ENCODE results near the gene NFIX. TPM values are rescaled to one million over a fixed set of nuclear protein-coding genes. Genes with fewer than 3 reads are reported as not detected.
A peak's percentile ranks its signal among the peaks of the same experiment; 100 is the strongest.

NFIX gene
- total RNA-seq, 1 donor from 2014 or later, result 160 TPM

DNA sequence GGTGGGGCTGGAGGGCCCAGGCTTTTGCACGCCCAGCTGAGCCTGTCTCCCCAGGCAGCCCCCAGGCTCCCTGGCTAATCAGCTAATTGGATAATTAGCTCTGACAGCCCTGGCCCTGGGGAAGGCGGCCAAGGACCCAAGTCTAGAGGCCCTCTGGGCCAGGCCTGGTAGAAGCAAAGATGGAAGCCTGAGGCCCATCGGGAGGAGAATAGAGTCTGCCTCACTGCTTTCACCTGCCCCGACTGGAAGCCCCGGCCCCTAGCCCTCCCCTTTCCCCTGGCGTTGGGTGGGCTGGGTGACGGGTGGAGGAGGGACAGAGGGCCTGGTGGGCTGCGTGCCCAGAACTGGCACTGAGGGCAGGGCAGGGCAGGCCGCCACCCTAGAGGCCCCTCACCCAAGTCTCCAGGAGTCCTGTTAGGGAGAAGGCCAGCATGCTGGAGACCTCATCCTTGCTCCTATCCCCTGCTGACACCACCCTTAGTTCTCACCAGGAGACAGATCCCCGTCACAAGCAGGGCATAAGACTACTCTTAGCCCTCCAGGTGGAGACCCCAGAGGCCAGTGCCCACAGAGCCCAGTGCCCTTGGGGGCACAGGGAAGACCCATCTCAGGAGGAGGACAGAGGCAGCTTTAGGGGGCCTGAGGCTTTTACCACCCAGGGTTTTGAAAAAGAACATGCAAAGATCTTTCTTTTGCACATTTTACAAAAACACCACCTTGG lies 95.4 kb downstream of the NFIX start:
- DNase-seq (peak; percentile 44), ATAC-seq (ENCODE audit: poor library complexity) (no peak)
- intact Hi-C loops (cut with DNase I), result no loop called here

DNA sequence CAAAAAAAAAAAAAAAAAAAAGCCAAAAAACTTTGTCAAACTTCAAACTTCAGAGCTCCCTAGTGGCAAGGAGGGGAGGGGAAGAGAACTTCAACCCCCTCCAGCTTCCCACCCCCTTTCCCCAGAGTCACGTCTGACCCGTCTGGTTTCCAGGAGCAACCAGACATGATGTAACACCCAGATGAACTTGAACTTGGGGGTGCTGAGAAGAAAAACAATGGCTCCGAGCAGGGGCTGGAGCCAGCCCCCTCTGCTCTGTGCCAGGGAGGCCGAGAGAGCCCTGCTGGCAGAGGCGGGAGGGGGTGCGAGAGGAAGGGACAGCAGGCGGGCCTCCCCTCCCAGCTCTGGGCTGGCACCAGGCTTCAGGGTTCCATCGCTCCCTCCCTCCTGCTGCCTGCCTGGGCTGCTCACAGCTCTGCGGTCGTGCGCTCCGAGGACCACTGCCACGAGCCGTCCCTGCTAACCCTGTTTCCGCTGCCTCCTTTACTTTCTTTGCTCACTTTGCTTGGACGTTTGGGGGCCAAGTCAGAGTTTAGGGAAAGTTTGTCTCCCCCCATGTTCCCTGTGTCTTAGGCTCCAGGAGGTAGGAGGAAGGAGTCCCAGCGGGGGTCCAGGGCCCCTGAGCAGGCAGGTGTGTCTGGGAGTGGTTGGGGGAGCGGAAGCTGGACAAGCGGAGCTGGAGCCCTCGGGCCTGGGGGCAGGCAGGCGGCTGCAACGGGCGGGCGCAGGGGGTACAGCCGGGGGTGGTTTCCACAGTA lies 96.3 kb downstream of the NFIX start:
- peak; percentile 65 for ATAC-seq (ENCODE audit: poor library complexity)
- intact Hi-C loops (cut with DNase I), result no loop called here
- peak; percentile 78 for DNase-seq

DNA sequence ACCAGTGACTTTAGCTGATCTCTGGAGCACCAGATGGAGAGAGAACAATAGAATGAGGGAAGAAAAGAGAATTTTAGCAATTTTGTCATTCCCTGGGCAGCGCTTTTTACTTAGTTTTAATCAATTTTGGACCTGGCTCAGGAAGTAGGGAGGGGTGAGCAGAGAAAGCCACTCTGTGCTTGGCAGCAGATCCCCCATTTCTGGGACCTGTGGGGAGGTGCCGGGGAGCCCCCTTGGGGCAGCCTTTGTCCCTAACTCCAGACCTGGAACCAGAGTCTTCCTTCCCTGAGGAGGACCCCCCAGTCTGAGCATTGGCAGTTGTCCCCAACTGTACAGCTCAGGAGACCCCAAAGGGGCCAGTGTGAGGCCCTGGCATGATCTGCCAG lies 96.9 kb downstream of the NFIX start:
- ATAC-seq (ENCODE audit: poor library complexity) (no peak), DNase-seq (no peak)
- intact Hi-C loops (cut with DNase I), result no loop called here

- intact Hi-C loops (cut with DNase I), result no loop called here
- ATAC-seq (ENCODE audit: poor library complexity) (no peak), DNase-seq (no peak)
Observed at GRCh38 chr19:13092606-13093235, 97.4 kb downstream of the NFIX start.

- DNase-seq (peak; percentile 89), ATAC-seq (ENCODE audit: poor library complexity) (peak; percentile 63)
- intact Hi-C loops (cut with DNase I), result loop anchor here (2.0 kb wide), 1 partner anchor 111 kb away; no protein-coding TSS in a partner anchor
Observed at GRCh38 chr19:13093407-13094105, 98.3 kb downstream of the NFIX start.

DNA sequence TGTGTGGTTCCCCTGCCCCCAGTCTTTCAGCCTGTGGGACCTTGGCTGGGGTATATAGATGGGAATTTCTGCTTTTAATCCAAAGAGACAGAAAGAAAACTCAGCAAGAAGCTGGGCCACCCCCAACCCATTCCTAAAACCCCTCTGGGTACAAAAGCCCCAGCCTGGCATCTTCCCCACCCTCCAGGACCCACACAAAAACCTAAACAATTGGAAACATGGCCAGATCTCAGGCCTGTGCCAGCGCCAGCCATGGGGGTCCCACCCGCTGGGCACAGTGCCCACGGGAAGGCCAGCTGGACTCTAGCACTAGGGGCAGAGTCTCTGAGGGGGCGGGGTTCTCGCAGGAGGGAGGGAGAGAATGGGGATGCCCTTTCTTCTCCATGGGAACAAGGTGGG lies 98.8 kb downstream of the NFIX start:
- DNase-seq, result no peak
- intact Hi-C loops (cut with DNase I), result loop anchor here (2.0 kb wide), 1 partner anchor 111 kb away; no protein-coding TSS in a partner anchor
- no peak for ATAC-seq (ENCODE audit: poor library complexity)

GRCh38 chr19:13094771-13095392 lies 99.6 kb downstream of the NFIX start:
- no peak for DNase-seq
- intact Hi-C loops (cut with DNase I), result loop anchor here (2.0 kb wide), 1 partner anchor 112 kb away; no protein-coding TSS in a partner anchor
- no peak for ATAC-seq (ENCODE audit: poor library complexity)

DNA sequence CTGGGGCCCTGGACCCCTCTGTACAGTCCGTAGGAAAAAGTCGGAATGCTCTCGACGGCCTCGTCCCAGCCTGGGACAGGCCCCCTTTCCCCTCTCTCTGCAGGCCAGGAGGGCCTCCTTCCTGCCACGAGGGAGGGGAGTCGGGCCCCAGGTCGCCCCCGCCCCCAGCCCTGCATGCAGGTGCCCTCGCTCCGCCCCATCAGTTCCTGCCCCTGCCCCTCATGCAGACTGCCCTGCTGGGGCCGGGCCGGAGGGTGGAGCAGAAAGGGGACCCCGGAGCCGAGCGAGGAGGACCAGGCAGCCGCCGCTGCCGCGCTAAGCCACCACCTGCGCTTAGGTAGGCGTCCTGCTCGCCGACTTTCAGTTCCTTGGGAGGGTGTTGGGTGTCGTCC lies 100.1 kb downstream of the NFIX start:
- no peak for DNase-seq
- ATAC-seq (ENCODE audit: poor library complexity), result no peak
- intact Hi-C loops (cut with DNase I), result loop anchor here (2.0 kb wide), 1 partner anchor 113 kb away; no protein-coding TSS in a partner anchor

DNA sequence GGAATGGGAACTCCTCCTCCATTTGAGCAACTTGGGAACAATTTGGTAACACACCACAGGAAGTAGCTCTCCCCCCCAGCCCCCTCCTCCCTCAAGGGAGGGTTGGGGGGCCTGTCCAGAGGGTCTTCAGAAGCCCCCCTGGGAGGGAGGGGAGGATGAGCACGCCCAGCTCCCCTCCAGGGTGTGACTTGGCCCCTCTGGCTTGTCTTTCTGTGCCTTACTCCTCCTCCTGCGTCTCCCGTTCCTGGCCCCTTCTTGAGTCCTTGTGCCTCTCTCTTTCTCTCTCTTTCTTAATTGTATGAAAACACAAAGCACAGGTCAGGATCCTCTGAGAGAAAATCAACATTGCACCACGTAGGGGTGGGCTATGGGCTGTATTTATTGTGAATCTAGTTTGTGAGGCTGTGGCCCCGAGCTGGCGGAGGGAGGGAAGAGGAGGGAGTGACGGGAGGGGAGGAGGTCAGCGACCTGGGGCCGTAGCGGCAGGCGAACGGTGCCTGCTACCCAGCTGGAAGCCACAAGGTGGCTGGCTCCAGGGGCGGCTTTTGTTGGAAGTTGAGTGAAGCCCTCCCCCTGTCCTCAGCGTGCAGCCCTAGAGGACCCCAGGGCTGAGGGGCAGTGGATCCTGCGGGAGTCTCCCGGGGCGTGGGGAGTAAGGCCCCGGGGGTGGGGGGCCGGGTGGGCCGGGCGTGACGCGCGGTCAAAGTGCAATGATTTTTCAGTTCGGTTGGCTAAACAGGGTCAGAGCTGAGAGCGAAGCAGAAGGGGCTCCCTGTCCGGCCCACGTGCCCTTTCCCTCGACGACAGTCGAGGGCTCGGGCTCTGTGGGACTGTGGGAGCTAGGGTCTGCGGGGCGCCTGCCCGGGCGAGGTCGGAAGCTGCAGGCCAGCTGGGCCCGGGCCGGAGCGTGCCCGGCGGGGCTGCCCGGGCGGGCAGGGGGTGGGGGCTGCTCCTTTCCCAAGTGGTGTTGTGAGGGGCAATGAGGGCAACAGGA lies 101.0 kb downstream of the NFIX start:
- ATAC-seq (ENCODE audit: poor library complexity), result peak; percentile 0
- intact Hi-C loops (cut with DNase I), result loop anchor here (2.0 kb wide), 1 partner anchor 113 kb away; no protein-coding TSS in a partner anchor
- DNase-seq, result no peak

DNA sequence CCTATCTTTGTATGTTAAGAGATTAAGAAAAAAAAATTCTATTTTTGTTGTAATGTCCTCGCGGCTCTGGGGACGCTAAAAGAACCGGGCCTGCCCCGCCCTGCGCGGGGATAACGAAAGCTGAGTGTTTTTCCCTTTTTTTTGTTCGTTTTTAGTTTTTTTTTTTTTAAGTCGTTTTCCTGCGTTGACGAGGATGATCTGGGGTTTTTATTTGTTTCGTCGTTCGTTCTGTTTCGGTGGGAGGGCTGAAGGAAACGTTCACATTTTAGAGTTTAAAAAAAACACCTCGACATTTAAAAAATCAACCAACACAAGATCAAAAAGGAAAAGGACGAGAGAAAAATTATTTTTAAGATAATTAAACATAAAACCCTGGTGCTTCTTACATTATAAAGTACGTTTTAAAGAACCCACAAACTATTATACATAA lies 101.8 kb downstream of the NFIX start:
- intact Hi-C loops (cut with DNase I), result no loop called here
- ATAC-seq (ENCODE audit: poor library complexity), result no peak
- no peak for DNase-seq

DNA sequence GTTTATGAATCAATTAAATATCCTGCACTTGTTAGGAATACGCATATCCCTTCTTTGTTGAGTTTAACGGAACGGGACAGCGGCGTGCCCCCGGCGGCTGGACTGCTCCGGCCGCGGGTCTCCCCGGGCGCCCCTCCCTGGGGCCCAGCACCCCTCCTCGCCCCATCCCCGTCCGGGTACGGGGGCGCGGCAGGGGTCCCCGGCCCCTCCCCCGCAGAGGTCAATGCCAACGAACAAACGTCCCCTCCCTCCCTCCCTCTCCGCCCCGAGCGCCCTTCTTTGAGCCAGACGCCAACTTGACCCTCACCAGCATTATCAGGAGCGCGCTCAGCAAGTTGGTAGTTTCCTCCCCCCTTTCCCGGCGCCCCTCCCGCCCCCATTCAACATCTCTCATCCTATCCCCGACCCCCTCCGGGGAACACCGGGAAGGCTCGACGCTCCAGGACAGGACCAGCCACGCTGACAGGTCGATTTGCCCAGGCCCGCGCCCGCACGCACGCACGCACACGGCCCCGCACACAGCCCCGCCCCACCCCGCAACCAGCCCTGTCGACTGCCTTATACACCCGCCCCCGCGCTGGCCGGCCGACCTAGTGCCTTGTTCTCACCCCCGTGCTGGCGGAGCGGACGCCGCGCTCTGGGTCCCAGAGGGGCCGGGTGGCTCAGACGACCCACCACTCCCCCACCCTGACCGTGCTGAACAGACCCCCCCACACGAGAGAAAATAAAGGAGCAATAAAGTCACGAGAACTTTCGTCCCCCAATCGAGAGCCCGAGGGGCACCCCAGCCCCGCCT lies 102.4 kb downstream of the NFIX start:
- intact Hi-C loops (cut with DNase I), result no loop called here
- ATAC-seq (ENCODE audit: poor library complexity) (peak; percentile 7), DNase-seq (peak; percentile 81)

- DNase-seq, result no peak
- ATAC-seq (ENCODE audit: poor library complexity), result peak; percentile 13
- intact Hi-C loops (cut with DNase I), result no loop called here
Observed at GRCh38 chr19:13098277-13099072, 103.2 kb downstream of the NFIX start.

DNA sequence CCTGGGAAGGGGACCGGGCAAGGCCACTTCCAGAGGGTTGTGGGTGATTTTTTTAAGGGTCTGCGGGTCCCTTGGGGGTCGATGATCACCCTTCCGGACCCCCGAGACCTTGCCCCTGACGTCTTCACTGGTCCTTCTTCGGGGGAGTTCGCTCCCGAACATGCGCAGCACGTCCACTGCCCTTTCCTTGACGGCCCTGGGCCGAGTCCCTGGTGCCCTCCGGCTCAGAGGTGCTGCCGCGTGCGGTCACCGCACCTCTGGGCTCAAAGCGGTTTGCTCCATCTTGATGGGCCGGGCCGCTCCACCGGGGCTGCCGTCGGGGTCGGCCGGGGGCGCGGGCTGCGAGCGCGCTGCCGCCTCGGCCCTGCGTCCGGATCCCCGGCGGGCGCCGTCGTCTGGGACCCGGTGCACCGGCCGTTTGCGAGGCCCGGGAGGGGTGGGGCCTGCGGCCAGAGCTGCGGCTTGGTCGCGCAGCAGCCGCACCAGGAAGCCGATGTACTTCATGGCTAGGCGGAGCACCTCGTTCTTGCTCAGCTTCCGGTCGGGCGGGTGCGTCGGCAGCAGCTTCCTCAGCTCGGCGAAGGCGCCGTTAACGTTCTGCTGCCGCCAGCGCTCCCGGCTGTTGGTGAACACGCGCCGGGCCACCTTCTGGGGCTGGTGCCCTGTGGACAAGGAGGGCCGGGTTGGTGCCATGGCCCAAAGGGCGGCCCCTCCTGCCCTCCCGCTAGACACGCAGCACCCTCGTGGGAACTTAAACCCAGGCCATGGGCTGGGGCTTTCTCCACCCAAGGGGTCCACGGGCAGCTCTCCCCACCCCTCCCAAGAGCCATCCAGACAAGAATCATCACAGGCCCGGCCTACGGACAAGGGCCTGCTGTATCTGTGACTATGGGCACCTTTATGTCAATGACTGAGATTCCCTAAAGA lies 104.1 kb downstream of the NFIX start:
- intact Hi-C loops (cut with DNase I), result no loop called here
- DNase-seq, result peak; percentile 88
- peak; percentile 13 for ATAC-seq (ENCODE audit: poor library complexity)

DNA sequence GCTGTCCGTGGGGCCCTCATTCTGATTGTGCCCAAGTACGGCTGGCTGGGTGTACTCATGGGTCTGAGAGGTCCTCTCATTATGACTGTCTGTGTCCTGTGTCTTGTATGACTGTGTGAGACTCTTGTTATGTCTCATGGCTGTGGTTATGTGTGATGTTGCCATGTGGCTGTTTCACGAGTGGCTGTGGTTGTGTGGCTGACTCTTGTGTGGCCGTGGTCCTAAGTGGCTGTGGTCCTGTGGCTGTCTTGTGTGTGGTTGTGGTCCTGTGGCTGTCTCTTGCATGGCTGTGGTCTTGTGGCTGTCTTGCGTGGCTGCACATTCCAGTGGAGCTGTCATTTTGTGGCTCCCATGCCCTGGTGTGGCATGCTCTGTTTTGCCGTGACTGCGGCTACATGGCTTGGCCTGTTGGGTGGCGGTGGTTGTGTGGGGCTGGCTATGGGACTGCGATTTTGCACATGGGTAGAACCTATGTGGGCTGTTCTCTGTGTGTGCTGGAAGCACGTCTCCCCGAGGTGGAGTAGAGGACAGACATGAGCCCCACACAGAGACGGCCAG lies 104.8 kb downstream of the NFIX start:
- no peak for ATAC-seq (ENCODE audit: poor library complexity)
- intact Hi-C loops (cut with DNase I), result no loop called here
- DNase-seq, result no peak

Data from Right ventricle myocardium superior (tissue), 1 donor.